ENCODE results near the gene GRK5.
"Not testable (repeated sequence)": the region's sequence is repeated elsewhere in the genome, so short reads cannot be mapped to it uniquely, and the experiment has no call there.

GRK5 gene

DNA sequence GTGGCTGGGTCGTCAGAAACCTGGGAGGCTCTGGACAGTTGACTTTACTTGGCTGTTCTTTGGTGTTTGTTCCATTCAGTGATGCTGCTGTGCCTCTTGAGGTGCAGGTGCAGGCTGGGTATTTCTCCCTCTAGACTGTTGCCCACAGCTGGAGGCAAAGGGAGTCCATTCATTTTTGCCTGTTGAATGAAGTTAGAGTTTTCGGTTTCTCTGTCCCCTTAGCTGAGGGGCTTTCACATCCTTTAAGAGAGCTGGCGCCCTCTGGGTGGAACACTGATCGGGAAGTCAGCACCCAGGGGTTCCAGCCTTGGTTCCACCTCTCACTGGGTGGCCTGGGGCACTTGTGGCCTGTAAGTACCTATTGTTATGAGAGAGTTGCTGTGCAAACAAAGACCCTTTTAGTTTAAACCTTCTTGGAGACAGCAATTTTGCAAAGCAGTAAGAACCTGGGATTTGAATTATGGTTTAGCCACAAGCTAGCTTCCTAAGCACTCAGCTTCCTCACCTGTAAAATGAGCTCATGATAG, 67.2 kb downstream of the GRK5 start:
- Histone ChIP-seq H3K36me3 (replicated peaks; ENCODE audit: low read depth, low read length) (no peaks in the 10 kb centered on the region), H3K4me1 (ENCODE audit: low read length) (peaks cover 13% of the 10 kb centered on the region), H3K9me3 (ENCODE audit: insufficient read depth, low read length) (no peaks in the 10 kb centered on the region), H3K4me3 (ENCODE audit: low read length) (no peak overlapping the region), H3K27me3 (ENCODE audit: low read depth, low read length) (no peaks in the 10 kb centered on the region), H2AFZ (ENCODE audit: low read depth, low read length) (no peak overlapping the region), H4K20me1 (ENCODE audit: insufficient read depth, low read length) (no peaks in the 10 kb centered on the region), H3K27ac (ENCODE audit: low read length) (no peak overlapping the region), H3K9ac (ENCODE audit: low read length) (no peak overlapping the region), H3K4me2 (ENCODE audit: low read length) (0 out of 2 replicates have a peak overlapping the region, but pooled peaks have one; percentile 5), H3K79me2 (ENCODE audit: low read length) (no peaks in the 10 kb centered on the region)
- TF ChIP-seq EZH2phosphoT487 (IDR thresholded peaks at IDR 0.05; ENCODE audit: low read depth), result no peak
- TF ChIP-seq, protein P1, sequence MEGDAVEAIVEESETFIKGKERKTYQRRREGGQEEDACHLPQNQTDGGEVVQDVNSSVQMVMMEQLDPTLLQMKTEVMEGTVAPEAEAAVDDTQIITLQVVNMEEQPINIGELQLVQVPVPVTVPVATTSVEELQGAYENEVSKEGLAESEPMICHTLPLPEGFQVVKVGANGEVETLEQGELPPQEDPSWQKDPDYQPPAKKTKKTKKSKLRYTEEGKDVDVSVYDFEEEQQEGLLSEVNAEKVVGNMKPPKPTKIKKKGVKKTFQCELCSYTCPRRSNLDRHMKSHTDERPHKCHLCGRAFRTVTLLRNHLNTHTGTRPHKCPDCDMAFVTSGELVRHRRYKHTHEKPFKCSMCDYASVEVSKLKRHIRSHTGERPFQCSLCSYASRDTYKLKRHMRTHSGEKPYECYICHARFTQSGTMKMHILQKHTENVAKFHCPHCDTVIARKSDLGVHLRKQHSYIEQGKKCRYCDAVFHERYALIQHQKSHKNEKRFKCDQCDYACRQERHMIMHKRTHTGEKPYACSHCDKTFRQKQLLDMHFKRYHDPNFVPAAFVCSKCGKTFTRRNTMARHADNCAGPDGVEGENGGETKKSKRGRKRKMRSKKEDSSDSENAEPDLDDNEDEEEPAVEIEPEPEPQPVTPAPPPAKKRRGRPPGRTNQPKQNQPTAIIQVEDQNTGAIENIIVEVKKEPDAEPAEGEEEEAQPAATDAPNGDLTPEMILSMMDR (IDR thresholded peaks at IDR 0.05; ENCODE audit: low read depth, low read length), result no peak

DNA sequence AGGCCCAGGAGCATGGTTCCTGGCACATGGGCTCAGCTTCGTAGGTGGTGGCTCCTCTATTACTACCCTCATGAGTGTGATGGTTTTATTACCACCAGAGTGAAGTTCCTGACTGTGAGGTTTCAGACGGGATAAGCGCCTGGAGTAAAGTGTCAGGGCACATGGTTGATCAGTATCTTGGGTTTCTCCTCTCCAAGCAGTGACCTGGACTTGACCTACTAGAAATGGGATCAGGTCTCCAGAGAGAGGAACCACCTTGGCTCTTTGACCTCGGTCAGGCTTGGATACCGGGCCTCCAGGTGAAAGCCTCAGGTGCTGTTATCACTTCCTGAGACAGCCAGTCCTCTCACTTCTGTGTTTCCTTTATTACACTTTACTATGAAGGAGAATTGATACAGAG, 67.7 kb downstream of the GRK5 start:
- no peak overlapping the region for H3K27ac ChIP-seq (ENCODE audit: low read length)
- no peak overlapping the region for H3K9ac ChIP-seq (ENCODE audit: low read length)
- TF ChIP-seq EZH2phosphoT487 (IDR thresholded peaks at IDR 0.05; ENCODE audit: low read depth), result no peak
- TF ChIP-seq, protein P1 (IDR thresholded peaks at IDR 0.05; ENCODE audit: low read depth, low read length), result no peak
- H3K36me3 ChIP-seq (replicated peaks; ENCODE audit: low read depth, low read length), result no peaks in the 10 kb centered on the region
- peaks cover 13% of the 10 kb centered on the region for H3K4me1 ChIP-seq (ENCODE audit: low read length)
- H4K20me1 ChIP-seq (ENCODE audit: insufficient read depth, low read length), result no peaks in the 10 kb centered on the region
- no peaks in the 10 kb centered on the region for H3K27me3 ChIP-seq (ENCODE audit: low read depth, low read length)
- H3K9me3 ChIP-seq (ENCODE audit: insufficient read depth, low read length), result no peaks in the 10 kb centered on the region
- H3K4me3 ChIP-seq (ENCODE audit: low read length), result no peak overlapping the region
- no peak overlapping the region for H2AFZ ChIP-seq (ENCODE audit: low read depth, low read length)
- 0 out of 2 replicates have a peak overlapping the region, but pooled peaks have one; percentile 5 for H3K4me2 ChIP-seq (ENCODE audit: low read length)
- no peaks in the 10 kb centered on the region for H3K79me2 ChIP-seq (ENCODE audit: low read length)

DNA sequence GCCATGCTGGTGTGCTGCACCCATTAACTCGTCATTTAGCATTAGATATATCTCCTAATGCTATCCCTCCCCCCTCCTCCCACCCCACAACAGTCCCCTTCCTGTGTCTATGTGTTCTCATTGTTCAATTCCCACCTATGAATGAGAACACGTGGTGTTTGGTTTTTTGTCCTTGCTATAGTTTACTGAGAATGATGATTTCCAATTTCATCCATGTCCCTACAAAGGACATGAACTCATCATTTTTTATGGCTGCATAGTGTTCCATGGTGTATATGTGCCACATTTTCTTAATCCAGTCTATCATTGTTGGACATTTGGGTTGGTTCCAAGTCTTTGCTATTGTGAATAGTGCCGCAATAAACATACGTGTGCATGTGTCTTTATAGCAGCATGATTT, 68.8 kb downstream of the GRK5 start:
- not testable (repeated sequence) for H3K27me3 ChIP-seq (ENCODE audit: low read depth, low read length); H3K4me3 ChIP-seq (ENCODE audit: low read length); H3K4me2 ChIP-seq (ENCODE audit: low read length); H3K36me3 ChIP-seq (replicated peaks; ENCODE audit: low read depth, low read length); H3K9me3 ChIP-seq (ENCODE audit: insufficient read depth, low read length); H3K79me2 ChIP-seq (ENCODE audit: low read length); H4K20me1 ChIP-seq (ENCODE audit: insufficient read depth, low read length); H3K9ac ChIP-seq (ENCODE audit: low read length); H2AFZ ChIP-seq (ENCODE audit: low read depth, low read length); H3K27ac ChIP-seq (ENCODE audit: low read length)
- H3K4me1 ChIP-seq (ENCODE audit: low read length), result peaks cover 13% of the 10 kb centered on the region

DNA sequence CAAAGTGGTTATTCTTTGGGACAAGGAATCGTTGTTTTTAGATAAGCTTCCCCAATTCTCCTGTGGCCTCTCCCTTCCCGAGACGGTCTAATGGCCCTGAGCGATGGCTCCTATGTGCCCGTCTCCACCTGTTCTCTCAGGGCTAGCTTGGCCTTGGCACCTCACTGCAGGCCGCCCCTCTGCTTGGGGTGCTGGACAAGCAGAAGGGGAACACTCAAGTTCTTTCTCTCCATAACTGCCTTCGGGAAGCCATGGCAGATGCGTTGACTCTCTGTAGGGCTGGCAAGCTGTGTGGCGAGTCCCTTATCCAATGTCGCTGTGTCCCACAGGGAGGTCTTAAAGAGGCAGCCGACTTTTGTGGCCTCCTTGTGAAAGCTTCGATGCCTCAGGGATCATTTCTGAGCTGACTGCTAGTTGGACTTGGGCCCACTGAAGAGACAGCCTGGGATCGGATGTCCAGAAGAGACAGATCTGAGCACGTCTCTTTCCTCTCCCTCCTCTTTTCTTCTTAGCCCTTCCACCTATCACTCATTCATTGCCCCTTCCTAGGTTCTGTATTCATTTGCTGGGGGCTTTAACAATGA, 70.8 kb downstream of the GRK5 start:
- Histone ChIP-seq H3K79me2 (ENCODE audit: low read length) (no peaks in the 10 kb centered on the region), H3K9ac (ENCODE audit: low read length) (no peak overlapping the region), H4K20me1 (ENCODE audit: insufficient read depth, low read length) (no peaks in the 10 kb centered on the region), H3K36me3 (replicated peaks; ENCODE audit: low read depth, low read length) (no peaks in the 10 kb centered on the region), H3K9me3 (ENCODE audit: insufficient read depth, low read length) (no peaks in the 10 kb centered on the region), H3K27me3 (ENCODE audit: low read depth, low read length) (no peaks in the 10 kb centered on the region), H3K27ac (ENCODE audit: low read length) (no peak overlapping the region), H3K4me3 (ENCODE audit: low read length) (no peak overlapping the region), H3K4me2 (ENCODE audit: low read length) (no peak overlapping the region), H2AFZ (ENCODE audit: low read depth, low read length) (no peak overlapping the region), H3K4me1 (ENCODE audit: low read length) (peaks cover 13% of the 10 kb centered on the region)
- TF ChIP-seq EZH2phosphoT487 (IDR thresholded peaks at IDR 0.05; ENCODE audit: low read depth), result no peak
- TF ChIP-seq, protein P1 (IDR thresholded peaks at IDR 0.05; ENCODE audit: low read depth, low read length), result no peak

All from OCI-LY3 (cell line).